ENCODE data around the gene CNKSR3.

The CNKSR3 gene

GRCh38 chr6:154534531-154534930 is 24.0 kb upstream of the CNKSR3 start:
- no peak overlapping the region for H3K4me3 ChIP-seq (replicated peaks; ENCODE audit: insufficient read depth, low read length)
- no peak for DNase-seq (ENCODE audit: low read depth in 1 of 2, low spot score in 1 of 2)
- H3K27me3 ChIP-seq (ENCODE audit: insufficient read depth, poor library complexity, severe bottlenecking): no peaks in the 10 kb centered on the region
- H3K27ac ChIP-seq (replicated peaks): no peak overlapping the region
- no peak for TF ChIP-seq SPI1 (IDR thresholded peaks at IDR 0.05; ENCODE audit: borderline replicate concordance, low read depth)
- no peak for TF ChIP-seq POLR2AphosphoS5 (IDR thresholded peaks at IDR 0.05; ENCODE audit: low read depth)
- TF ChIP-seq GABPA (IDR thresholded peaks at IDR 0.05; ENCODE audit: low read depth): no peak
- TF ChIP-seq, protein P1, sequence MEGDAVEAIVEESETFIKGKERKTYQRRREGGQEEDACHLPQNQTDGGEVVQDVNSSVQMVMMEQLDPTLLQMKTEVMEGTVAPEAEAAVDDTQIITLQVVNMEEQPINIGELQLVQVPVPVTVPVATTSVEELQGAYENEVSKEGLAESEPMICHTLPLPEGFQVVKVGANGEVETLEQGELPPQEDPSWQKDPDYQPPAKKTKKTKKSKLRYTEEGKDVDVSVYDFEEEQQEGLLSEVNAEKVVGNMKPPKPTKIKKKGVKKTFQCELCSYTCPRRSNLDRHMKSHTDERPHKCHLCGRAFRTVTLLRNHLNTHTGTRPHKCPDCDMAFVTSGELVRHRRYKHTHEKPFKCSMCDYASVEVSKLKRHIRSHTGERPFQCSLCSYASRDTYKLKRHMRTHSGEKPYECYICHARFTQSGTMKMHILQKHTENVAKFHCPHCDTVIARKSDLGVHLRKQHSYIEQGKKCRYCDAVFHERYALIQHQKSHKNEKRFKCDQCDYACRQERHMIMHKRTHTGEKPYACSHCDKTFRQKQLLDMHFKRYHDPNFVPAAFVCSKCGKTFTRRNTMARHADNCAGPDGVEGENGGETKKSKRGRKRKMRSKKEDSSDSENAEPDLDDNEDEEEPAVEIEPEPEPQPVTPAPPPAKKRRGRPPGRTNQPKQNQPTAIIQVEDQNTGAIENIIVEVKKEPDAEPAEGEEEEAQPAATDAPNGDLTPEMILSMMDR (IDR thresholded peaks at IDR 0.05; ENCODE audit: insufficient read depth, low read length): no peak
- TF ChIP-seq, protein P2, sequence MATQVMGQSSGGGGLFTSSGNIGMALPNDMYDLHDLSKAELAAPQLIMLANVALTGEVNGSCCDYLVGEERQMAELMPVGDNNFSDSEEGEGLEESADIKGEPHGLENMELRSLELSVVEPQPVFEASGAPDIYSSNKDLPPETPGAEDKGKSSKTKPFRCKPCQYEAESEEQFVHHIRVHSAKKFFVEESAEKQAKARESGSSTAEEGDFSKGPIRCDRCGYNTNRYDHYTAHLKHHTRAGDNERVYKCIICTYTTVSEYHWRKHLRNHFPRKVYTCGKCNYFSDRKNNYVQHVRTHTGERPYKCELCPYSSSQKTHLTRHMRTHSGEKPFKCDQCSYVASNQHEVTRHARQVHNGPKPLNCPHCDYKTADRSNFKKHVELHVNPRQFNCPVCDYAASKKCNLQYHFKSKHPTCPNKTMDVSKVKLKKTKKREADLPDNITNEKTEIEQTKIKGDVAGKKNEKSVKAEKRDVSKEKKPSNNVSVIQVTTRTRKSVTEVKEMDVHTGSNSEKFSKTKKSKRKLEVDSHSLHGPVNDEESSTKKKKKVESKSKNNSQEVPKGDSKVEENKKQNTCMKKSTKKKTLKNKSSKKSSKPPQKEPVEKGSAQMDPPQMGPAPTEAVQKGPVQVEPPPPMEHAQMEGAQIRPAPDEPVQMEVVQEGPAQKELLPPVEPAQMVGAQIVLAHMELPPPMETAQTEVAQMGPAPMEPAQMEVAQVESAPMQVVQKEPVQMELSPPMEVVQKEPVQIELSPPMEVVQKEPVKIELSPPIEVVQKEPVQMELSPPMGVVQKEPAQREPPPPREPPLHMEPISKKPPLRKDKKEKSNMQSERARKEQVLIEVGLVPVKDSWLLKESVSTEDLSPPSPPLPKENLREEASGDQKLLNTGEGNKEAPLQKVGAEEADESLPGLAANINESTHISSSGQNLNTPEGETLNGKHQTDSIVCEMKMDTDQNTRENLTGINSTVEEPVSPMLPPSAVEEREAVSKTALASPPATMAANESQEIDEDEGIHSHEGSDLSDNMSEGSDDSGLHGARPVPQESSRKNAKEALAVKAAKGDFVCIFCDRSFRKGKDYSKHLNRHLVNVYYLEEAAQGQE (IDR thresholded peaks at IDR 0.05; ENCODE audit: insufficient replicate concordance, low read depth): no peak

GRCh38 chr6:154532426-154532825 is 21.9 kb upstream of the CNKSR3 start:
- no peak overlapping the region for H3K4me3 ChIP-seq (replicated peaks; ENCODE audit: insufficient read depth, low read length)
- H3K27me3 ChIP-seq (ENCODE audit: insufficient read depth, poor library complexity, severe bottlenecking): no peaks in the 10 kb centered on the region
- TF ChIP-seq POLR2AphosphoS5 (IDR thresholded peaks at IDR 0.05; ENCODE audit: low read depth) (no peak), SPI1 (IDR thresholded peaks at IDR 0.05; ENCODE audit: borderline replicate concordance, low read depth) (no peak)
- TF ChIP-seq, protein P2 (IDR thresholded peaks at IDR 0.05; ENCODE audit: insufficient replicate concordance, low read depth): no peak
- no peak for DNase-seq (ENCODE audit: low read depth in 1 of 2, low spot score in 1 of 2)
- no peak overlapping the region for H3K27ac ChIP-seq (replicated peaks)

DNA sequence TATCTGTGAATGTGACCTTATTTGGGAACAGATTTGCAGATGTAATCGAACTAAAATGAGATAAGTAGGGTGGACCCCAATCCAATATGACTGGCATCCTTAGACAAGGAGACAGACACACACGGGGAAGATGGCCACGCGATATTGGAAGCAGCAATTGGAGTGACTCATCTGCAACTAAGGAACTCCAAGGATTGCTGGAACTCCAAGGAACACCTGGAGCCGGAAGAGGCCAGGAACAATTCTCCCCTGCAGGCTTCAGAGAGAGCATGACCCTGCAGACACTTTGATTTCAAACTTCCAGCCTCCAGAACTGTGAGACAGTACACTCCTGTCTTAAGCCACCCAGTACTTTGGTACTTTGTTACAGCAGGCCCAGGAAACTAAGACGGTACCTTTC is 19.5 kb upstream of the CNKSR3 start:
- Histone ChIP-seq H3K27me3 (ENCODE audit: insufficient read depth, poor library complexity, severe bottlenecking) (no peaks in the 10 kb centered on the region), H3K4me3 (replicated peaks; ENCODE audit: insufficient read depth, low read length) (no peak overlapping the region), H3K27ac (replicated peaks) (no peak overlapping the region)
- no peak for DNase-seq (ENCODE audit: low read depth in 1 of 2, low spot score in 1 of 2)
- TF ChIP-seq, protein P2 (IDR thresholded peaks at IDR 0.05; ENCODE audit: insufficient replicate concordance, low read depth): no peak
- no peak for TF ChIP-seq GABPA (IDR thresholded peaks at IDR 0.05; ENCODE audit: low read depth)
- TF ChIP-seq, protein P1 (IDR thresholded peaks at IDR 0.05; ENCODE audit: insufficient read depth, low read length): no peak
- TF ChIP-seq SPI1 (IDR thresholded peaks at IDR 0.05; ENCODE audit: borderline replicate concordance, low read depth): no peak
- TF ChIP-seq POLR2AphosphoS5 (IDR thresholded peaks at IDR 0.05; ENCODE audit: low read depth): no peak

All from HL-60 (cell line).